Neural crest cell (in vitro differentiated cells): ENCODE results near the gene RGS8. TPM values are rescaled to one million over a fixed set of nuclear protein-coding genes. Genes with fewer than 3 reads are reported as not detected.

Experiments used
- DNase-seq: peaks from one replicate; pipeline ENCODE4 v3.0.0; 2021; ENCODE audit warnings: low read depth, mixed read lengths, low spot score
- H3K27ac Mint-ChIP-seq: one replicate; pipeline ENCODE4 v1.8.0; 2021; ENCODE audit warnings: mild to moderate bottlenecking, mixed read lengths; ENCODE audit not compliant: unreplicated experiment
- H3K27me3 Mint-ChIP-seq: 2 replicates; pipeline ENCODE4 v1.8.0; 2021; ENCODE audit warnings: low read depth, mild to moderate bottlenecking, mixed read lengths
- H3K36me3 Mint-ChIP-seq: 2 replicates; pipeline ENCODE4 v1.8.0; 2021; ENCODE audit warnings: low read depth, mild to moderate bottlenecking, mixed read lengths
- H3K4me1 Mint-ChIP-seq: 2 replicates; pipeline ENCODE4 v1.8.0; 2021; ENCODE audit warnings: mixed read lengths
- H3K4me3 Mint-ChIP-seq: one replicate; pipeline ENCODE4 v1.8.0; 2021; ENCODE audit warnings: mild to moderate bottlenecking, mixed read lengths
- H3K9me3 Mint-ChIP-seq: 2 replicates; pipeline ENCODE4 v1.8.0; 2021; ENCODE audit warnings: mixed read lengths
- total RNA-seq: library from RNA; stranded (reverse); gene quantifications from 2 replicates; pipeline ENCODE4 v1.2.1, GENCODE V29; 2021
- TF ChIP-seq, protein P1 (sequence below): fragments of 200-600 bp; sonication (generic); conservative IDR thresholded peaks from 2 replicates; pipeline ENCODE4 v1.5.0; 2021; ENCODE audit warnings: antibody characterized with exemption, mild to moderate bottlenecking

The RGS8 gene
- total RNA-seq, 1 donor from 2014 or later: 1.8 TPM

DNA sequence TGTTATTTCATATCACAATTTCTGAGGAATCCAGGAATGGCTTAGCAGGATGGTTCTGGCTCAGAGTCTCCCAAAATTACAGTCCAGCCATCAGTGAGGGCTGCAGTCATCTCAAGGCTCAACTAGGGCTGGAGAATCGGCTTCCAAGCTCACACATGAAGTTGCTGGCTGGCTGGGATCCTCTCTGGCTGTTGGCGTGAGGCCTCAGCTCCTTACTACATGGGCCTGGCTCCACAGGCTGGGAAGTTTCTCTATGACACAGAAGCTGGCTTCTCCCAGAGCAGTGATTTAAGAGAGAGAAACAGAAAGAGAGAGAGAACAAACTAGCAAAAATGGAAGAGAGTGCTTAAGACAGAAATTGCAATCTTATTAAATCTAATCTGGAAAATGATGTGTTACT, 38.8 kb upstream of the RGS8 start:
- TF ChIP-seq, protein P1, sequence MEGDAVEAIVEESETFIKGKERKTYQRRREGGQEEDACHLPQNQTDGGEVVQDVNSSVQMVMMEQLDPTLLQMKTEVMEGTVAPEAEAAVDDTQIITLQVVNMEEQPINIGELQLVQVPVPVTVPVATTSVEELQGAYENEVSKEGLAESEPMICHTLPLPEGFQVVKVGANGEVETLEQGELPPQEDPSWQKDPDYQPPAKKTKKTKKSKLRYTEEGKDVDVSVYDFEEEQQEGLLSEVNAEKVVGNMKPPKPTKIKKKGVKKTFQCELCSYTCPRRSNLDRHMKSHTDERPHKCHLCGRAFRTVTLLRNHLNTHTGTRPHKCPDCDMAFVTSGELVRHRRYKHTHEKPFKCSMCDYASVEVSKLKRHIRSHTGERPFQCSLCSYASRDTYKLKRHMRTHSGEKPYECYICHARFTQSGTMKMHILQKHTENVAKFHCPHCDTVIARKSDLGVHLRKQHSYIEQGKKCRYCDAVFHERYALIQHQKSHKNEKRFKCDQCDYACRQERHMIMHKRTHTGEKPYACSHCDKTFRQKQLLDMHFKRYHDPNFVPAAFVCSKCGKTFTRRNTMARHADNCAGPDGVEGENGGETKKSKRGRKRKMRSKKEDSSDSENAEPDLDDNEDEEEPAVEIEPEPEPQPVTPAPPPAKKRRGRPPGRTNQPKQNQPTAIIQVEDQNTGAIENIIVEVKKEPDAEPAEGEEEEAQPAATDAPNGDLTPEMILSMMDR: no peak
- H3K27ac Mint-ChIP-seq: no peak overlapping the region
- DNase-seq: no peak

DNA sequence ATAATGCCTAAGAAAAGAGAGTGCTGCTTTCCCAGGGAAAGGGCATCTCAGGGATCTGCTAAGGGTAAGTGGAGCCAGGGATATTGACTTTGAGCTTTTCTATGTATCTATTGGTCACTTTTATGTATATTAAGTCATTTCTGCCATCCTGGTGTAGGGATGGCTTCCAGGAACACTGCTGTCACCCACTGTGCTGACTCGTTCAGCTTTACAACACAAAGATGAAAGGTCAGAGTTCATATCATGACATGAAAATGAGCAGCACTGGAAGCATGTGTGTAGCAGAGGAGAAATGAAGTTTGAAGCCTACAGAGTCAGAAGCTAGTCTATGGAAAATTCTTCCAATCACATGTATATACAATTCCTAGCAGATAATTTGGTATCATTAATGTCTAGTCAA, 37.1 kb upstream of the RGS8 start:
- Mint-ChIP-seq H3K4me3 (no peak overlapping the region), H3K27me3 (no peaks in the 10 kb centered on the region), H3K9me3 (no peaks in the 10 kb centered on the region), H3K4me1 (no peaks in the 10 kb centered on the region), H3K27ac (no peak overlapping the region), H3K36me3 (no peaks in the 10 kb centered on the region)
- TF ChIP-seq, protein P1: no peak
- DNase-seq: no peak

More for the DNA sequence above, 38.8 kb upstream of the RGS8 start:
- Mint-ChIP-seq H3K4me3 (no peak overlapping the region), H3K4me1 (no peaks in the 10 kb centered on the region), H3K36me3 (no peaks in the 10 kb centered on the region), H3K9me3 (no peaks in the 10 kb centered on the region), H3K27me3 (no peaks in the 10 kb centered on the region)

DNA sequence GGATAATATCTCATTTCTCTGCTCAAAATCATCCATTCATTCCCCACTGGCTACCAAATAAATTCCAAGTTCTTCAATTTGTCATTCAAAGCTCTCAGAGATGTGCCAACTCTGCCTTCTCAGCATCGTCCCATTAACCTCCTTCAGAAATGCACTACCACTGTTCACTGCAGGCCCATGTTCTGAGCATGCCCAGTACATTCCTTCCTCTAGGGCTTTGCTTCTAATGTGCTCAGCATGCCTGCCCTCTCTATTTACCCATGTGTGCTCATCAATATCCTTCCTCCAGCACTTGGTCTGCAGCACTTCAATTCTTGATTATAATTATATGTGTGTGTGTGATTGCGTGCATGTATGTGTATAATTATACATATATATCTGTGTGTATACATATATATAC, 36.1 kb upstream of the RGS8 start:
- DNase-seq: no peak
- TF ChIP-seq, protein P1: peak; percentile 51
- Mint-ChIP-seq H3K9me3 (no peaks in the 10 kb centered on the region), H3K27me3 (no peaks in the 10 kb centered on the region), H3K27ac (no peak overlapping the region), H3K4me3 (no peak overlapping the region), H3K4me1 (no peaks in the 10 kb centered on the region), H3K36me3 (no peaks in the 10 kb centered on the region)

DNA sequence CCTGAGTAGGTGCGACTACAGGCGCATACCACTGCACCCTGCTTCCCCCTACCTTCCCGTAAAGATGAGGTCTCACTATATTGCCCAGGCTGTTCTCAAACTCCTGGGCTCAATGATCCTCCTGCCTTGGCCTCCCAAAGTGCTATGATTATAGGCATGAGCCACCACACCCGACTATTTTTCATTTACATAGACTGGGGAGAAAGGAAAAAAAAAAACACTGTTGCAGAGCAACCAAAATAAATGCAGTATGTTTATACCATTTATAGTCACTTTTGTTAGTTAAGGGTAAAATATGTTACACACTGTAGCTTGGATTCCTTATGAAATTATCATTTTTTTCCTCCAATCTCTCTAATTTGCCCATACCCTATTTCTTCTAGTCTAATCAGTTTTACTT, 35.2 kb upstream of the RGS8 start:
- H3K27me3 Mint-ChIP-seq: no peaks in the 10 kb centered on the region
- no peaks in the 10 kb centered on the region for H3K9me3 Mint-ChIP-seq
- H3K27ac Mint-ChIP-seq: peak overlapping the region; percentile 13
- DNase-seq: no peak
- no peak overlapping the region for H3K4me3 Mint-ChIP-seq
- H3K4me1 Mint-ChIP-seq: no peaks in the 10 kb centered on the region
- no peaks in the 10 kb centered on the region for H3K36me3 Mint-ChIP-seq
- TF ChIP-seq, protein P1: no peak

DNA sequence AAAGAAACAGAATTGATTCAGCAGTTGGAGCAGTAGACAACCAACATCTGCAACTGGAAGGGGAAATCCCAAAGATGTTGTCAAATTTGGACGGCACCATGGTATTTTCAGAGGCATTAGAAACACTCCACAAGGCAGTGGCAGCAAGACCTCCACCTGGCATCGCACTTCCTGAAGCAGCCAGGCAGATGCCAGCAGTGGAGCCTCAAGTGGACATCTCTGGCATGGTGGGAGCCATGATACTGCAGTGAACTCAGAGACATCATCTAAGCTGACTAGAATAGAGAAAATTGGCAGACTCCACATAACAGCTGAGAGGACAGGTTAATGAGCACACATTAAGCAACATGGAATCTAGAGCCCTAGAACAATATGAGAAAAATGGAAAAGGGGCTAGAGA, 33.9 kb upstream of the RGS8 start:
- TF ChIP-seq, protein P1: no peak
- DNase-seq: no peak
- H3K9me3 Mint-ChIP-seq: no peaks in the 10 kb centered on the region
- H3K27ac Mint-ChIP-seq: no peak overlapping the region
- no peaks in the 10 kb centered on the region for H3K27me3 Mint-ChIP-seq
- no peak overlapping the region for H3K4me3 Mint-ChIP-seq
- H3K36me3 Mint-ChIP-seq: no peaks in the 10 kb centered on the region
- H3K4me1 Mint-ChIP-seq: no peaks in the 10 kb centered on the region
